Right lobe of liver (tissue), 6 donors: ENCODE results near the gene SVIL. TPM values are rescaled to one million over a fixed set of nuclear protein-coding genes. Genes with fewer than 3 reads are reported as not detected.

ENCODE experiments used
- ATAC-seq, 4 donors: fragments of 200-7000 bp; cut with Tn5 transposase; one replicate each; pipeline ENCODE4 v1.9.1; 2020; ENCODE audit warnings: mild to moderate bottlenecking in 4 of 4, moderate library complexity in 4 of 4
- DNase-seq, 3 donors: peaks; one replicate each; pipeline ENCODE4 v3.0.0-alpha.2; 2020
- H3K27ac ChIP-seq, 3 donors: fragments of 200-600 bp; one replicate each; pipeline ENCODE4 v1.8.0; 2022
- H3K27me3 ChIP-seq, 2 donors: fragments of 200-600 bp; one replicate each; pipeline ENCODE4 v1.8.0; 2022
- H3K36me3 ChIP-seq, 4 donors: fragments of 200-600 bp; sonication (generic) in 1 of 4; one replicate each; pipeline versions ENCODE4 v1.5.1 to v1.8.0; 2017 to 2022; ENCODE audit warnings: control low read depth in 1 of 4
- H3K4me1 ChIP-seq, 4 donors: fragments of 200-600 bp; sonication (generic) in 1 of 4; one replicate each; pipeline versions ENCODE4 v1.5.1 to v1.8.0; 2017 to 2022; ENCODE audit warnings: control low read depth in 1 of 4
- H3K4me3 ChIP-seq, 3 donors: fragments of 200-600 bp; one replicate each; pipeline ENCODE4 v1.8.0; 2022
- H3K9me3 ChIP-seq, 4 donors: fragments of 200-600 bp; sonication (generic) in 1 of 4; one replicate each; pipeline versions ENCODE4 v1.5.1 to v1.8.0; 2017 to 2022; ENCODE audit warnings: control low read depth in 1 of 4
- POLR2A ChIP-seq: fragments of 450-650 bp; IDR thresholded peaks from one replicate; pipeline ENCODE4 v1.6.1; 2017; ENCODE audit warnings: antibody characterized with exemption, mild to moderate bottlenecking
- WGBS: methylation state at CpG from one replicate; pipeline ENCODE4 v1.1.6; 2018; ENCODE audit warnings: low coverage, low lambda C conversion rate; ENCODE audit not compliant: insufficient coverage; ENCODE audit errors: missing lambda C conversion rate; 5-methylcytosine and 5-hydroxymethylcytosine counted together
- intact Hi-C, 2 donors: fragments of 100-400 bp; cut with DNase I; formaldehyde crosslinking; loops; one replicate each; pipeline versions ENCODE4 v1.11.2 to v1.14.1; 2022
- microRNA counts: library from miRNA; unstranded; fragments of <30 nt; microRNA quantifications from one replicate; lab custom pipeline; 2016
- microRNA-seq, 2 donors: library from miRNA; unstranded; fragments of <30 nt; microRNA quantifications; one replicate each; pipeline ENCODE4, GENCODE V29; 2019 to 2020
- small RNA-seq, 2 experiments: library from RNA; depleted of rRNA; stranded (forward); fragments of <200 nt; gene quantifications; one replicate each; pipeline ENCODE3, GENCODE V24; 2016
- total RNA-seq, 6 experiments: library from RNA; depleted of rRNA in 2 of 6; stranded (reverse); fragments of >200 nt in 2 of 6; fragmentation: NEBNext Ultra II Directional in 3 of 6; extraction: Animal tissue kit (Norgen Biotek cat#: 25700) in 3 of 6; gene quantifications; one replicate each; pipeline versions ENCODE4 v1.1.0 to v1.2.4, GENCODE V29; 2016 to 2023
- donor health status: DM: no; HTN: yes; CAD: no.
- donor health status: DM: no; HTN: no; CAD: no.
- donor health status: DM: no; HTN: no; CAD: no.
- donor health status: DM: no; HTN: yes; CAD: no.
- donor health status: DM: no; HTN: yes; CAD: no.

The SVIL gene
- total RNA-seq, 6 experiments from 2014 or later: 12.3 to 15.1 (median 13.6) TPM

DNA sequence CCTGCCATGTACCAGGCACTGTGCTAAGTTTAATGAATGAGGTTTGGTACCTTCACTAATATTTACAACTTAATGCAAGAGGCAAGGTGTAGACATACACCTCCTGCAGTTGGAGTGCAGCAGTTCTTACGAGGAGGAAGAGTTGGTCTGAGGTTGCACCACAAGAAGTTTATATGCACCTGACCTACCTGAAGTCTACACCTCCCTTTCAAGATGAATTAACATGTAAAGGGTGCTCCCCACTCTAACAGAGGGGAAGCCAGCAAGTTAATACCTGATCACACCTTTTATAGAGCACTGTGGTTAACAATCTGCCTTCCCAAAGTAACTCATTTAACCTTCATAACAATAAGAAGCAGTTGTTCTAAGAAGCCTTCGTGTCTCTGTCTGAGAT lies 225.9 kb downstream of the SVIL start:
- intact Hi-C loops: no loop called here
- peaks cover 0 to 37% (median 14%) of the 10 kb centered on the region in 4 donors for H3K4me1 ChIP-seq
- H3K36me3 ChIP-seq: no peaks in the 10 kb centered on the region
- H3K27ac ChIP-seq: peak overlapping the region; percentile 77 to 87 (median 79)
- H3K4me3 ChIP-seq: peak overlapping the region; percentile 57 to 72 (median 65)
- DNase-seq: no peak
- TF ChIP-seq POLR2A: no peak
- H3K27me3 ChIP-seq: no peaks in the 10 kb centered on the region
- H3K9me3 ChIP-seq: no peaks in the 10 kb centered on the region
- 41% methylated on average over 2 of the region's 2 CpGs for WGBS
- no peak for ATAC-seq

MicroRNAs within 50 kb of the gene (microRNA counts, 767-probe panel; counts per million panel counts)
- microRNA hsa-miR-604 (lab: Ali Mortazavi, UCI) (237 counts per million), microRNA hsa-miR-938 (lab: Ali Mortazavi, UCI) (237 counts per million)

Small RNAs within 50 kb of the gene (microRNA-seq; reads per million reads assigned to microRNA genes)
- gene MIR604: 0 reads per million in 2 donors
- gene MIR938: 0 reads per million in 2 donors

Small RNAs within 50 kb of the gene (small RNA-seq; reads per million reads assigned to genes)
- gene MIR604 (0 reads per million in 2 experiments), gene MIR938 (0 reads per million in 2 experiments), gene RF00105 (0 reads per million in 2 experiments)
